Uterus (tissue), 2 donors: Measurements from ENCODE around the gene DCP1A.

Source experiments
- POLR2A ChIP-seq, 2 donors: fragments of 450-650 bp; IDR thresholded peaks; one replicate each; pipeline ENCODE4 v1.6.1; 2016; ENCODE audit warnings: antibody characterized with exemption in 2 of 2, mild to moderate bottlenecking in 1 of 2, moderate library complexity in 1 of 2
- TF ChIP-seq, protein P1 (sequence below), 4 experiments: fragments of 200-600 bp in 2 of 4; fragments of 450-650 bp in 2 of 4; sonication (generic) in 2 of 4; IDR thresholded peaks; one replicate each; pipeline ENCODE4 v1.5.1; 2016 to 2019; ENCODE audit warnings: antibody characterized with exemption in 4 of 4, mild to moderate bottlenecking in 2 of 4, moderate library complexity in 1 of 4

DNA sequence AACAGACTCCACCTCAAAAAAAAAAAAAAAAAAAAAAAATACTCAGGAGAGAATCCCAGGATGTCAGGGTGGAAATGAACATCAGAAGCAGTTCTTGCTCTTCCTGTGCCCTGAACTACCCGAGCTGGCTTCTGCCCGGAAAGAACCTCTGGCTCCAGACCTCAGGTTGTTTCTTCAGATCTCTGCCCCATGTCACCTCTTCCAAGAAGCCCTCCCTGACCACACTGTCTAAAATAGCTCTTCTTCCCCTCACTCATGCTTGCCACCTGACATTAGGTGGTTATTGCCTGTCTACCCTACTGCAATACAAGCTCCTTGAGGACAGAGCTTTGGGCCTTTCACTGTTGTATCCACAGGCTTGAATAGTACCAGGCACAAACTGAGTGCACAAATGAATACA lies 99.7 kb downstream of the DCP1A start:
- TF ChIP-seq, protein P1, sequence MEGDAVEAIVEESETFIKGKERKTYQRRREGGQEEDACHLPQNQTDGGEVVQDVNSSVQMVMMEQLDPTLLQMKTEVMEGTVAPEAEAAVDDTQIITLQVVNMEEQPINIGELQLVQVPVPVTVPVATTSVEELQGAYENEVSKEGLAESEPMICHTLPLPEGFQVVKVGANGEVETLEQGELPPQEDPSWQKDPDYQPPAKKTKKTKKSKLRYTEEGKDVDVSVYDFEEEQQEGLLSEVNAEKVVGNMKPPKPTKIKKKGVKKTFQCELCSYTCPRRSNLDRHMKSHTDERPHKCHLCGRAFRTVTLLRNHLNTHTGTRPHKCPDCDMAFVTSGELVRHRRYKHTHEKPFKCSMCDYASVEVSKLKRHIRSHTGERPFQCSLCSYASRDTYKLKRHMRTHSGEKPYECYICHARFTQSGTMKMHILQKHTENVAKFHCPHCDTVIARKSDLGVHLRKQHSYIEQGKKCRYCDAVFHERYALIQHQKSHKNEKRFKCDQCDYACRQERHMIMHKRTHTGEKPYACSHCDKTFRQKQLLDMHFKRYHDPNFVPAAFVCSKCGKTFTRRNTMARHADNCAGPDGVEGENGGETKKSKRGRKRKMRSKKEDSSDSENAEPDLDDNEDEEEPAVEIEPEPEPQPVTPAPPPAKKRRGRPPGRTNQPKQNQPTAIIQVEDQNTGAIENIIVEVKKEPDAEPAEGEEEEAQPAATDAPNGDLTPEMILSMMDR (IDR thresholded peaks at IDR 0.05), result no peak
- TF ChIP-seq POLR2A (IDR thresholded peaks at IDR 0.05), result no peak
